Sigmoid colon (tissue), 4 donors: ENCODE data around the gene EGLN1.

Experiments used
- POLR2A ChIP-seq, 2 donors: fragments of 450-650 bp; IDR thresholded peaks; one replicate each; pipeline ENCODE4 v1.6.1; 2016; ENCODE audit warnings: antibody characterized with exemption in 2 of 2, mild to moderate bottlenecking in 2 of 2, moderate library complexity in 2 of 2
- POLR2AphosphoS5 ChIP-seq, 4 donors: sonication (generic); formaldehyde crosslinking; IDR thresholded peaks; one replicate each; pipeline ENCODE4 v1.6.1; 2017; ENCODE audit warnings: antibody characterized with exemption in 4 of 4
- TF ChIP-seq, protein P1 (sequence below), 4 experiments: fragments of 450-650 bp in 3 of 4; fragments of 200-600 bp in 1 of 4; IDR thresholded peaks; one replicate each; pipeline ENCODE4 v1.5.1; 2016 to 2019; ENCODE audit warnings: antibody characterized with exemption in 4 of 4, mild to moderate bottlenecking in 3 of 4, moderate library complexity in 2 of 4

DNA sequence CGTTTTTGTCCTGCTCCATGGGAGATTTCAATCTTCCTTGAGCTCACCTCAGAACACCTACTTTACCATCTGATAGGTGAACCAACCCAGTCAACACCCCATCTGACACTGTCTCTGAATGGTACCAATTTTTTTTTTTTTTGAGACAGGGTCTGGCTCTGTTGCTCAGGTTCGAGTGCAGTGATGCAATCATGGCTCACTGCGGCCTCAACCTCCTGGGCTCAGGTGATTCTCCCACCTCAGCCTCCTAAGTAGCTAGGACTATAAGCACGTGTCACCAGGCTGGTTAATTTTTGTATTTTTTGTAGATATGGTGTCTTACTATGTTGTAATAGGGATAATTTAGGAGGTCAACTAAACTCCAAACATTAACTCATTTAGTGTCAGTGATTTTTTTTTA is 47.7 kb downstream of the EGLN1 start:
- TF ChIP-seq POLR2AphosphoS5 (IDR thresholded peaks at IDR 0.05) = no peak
- TF ChIP-seq, protein P1, sequence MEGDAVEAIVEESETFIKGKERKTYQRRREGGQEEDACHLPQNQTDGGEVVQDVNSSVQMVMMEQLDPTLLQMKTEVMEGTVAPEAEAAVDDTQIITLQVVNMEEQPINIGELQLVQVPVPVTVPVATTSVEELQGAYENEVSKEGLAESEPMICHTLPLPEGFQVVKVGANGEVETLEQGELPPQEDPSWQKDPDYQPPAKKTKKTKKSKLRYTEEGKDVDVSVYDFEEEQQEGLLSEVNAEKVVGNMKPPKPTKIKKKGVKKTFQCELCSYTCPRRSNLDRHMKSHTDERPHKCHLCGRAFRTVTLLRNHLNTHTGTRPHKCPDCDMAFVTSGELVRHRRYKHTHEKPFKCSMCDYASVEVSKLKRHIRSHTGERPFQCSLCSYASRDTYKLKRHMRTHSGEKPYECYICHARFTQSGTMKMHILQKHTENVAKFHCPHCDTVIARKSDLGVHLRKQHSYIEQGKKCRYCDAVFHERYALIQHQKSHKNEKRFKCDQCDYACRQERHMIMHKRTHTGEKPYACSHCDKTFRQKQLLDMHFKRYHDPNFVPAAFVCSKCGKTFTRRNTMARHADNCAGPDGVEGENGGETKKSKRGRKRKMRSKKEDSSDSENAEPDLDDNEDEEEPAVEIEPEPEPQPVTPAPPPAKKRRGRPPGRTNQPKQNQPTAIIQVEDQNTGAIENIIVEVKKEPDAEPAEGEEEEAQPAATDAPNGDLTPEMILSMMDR (IDR thresholded peaks at IDR 0.05) = no peak
- no peak for TF ChIP-seq POLR2A (IDR thresholded peaks at IDR 0.05)
